Thymus (tissue), 11 donors: Measurements from ENCODE around the gene ACLY. TPM values are rescaled to one million over a fixed set of nuclear protein-coding genes. Genes with fewer than 3 reads are reported as not detected.

Source experiments
- DNase-seq, 9 donors: peaks; one replicate each; pipeline ENCODE4 v3.0.0-alpha.2; 2013; ENCODE audit warnings: low spot score in 9 of 9, low read depth in 6 of 9, missing footprints in 1 of 9
- H3K27ac ChIP-seq, 2 donors: one replicate each; pipeline ENCODE4 v1.5.1; 2013; ENCODE audit warnings: control low read depth in 1 of 2, low read depth in 1 of 2, low read length in 1 of 2, mild to moderate bottlenecking in 1 of 2, moderate library complexity in 1 of 2
- H3K27me3 ChIP-seq, 2 donors: one replicate each; pipeline ENCODE4 v1.5.1; 2013; ENCODE audit warnings: low read length in 1 of 2; ENCODE audit not compliant: control insufficient read depth in 2 of 2, insufficient read depth in 1 of 2
- H3K36me3 ChIP-seq, 2 donors: one replicate each; pipeline ENCODE4 v1.5.1; 2013; ENCODE audit warnings: low read length in 1 of 2, mild to moderate bottlenecking in 1 of 2, moderate library complexity in 1 of 2; ENCODE audit not compliant: control insufficient read depth in 2 of 2, insufficient read depth in 2 of 2
- H3K4me1 ChIP-seq, 2 donors: one replicate each; pipeline ENCODE4 v1.5.1; 2013; ENCODE audit warnings: low read length in 2 of 2; ENCODE audit not compliant: control insufficient read depth in 2 of 2, insufficient read depth in 2 of 2
- H3K4me3 ChIP-seq, 2 donors: one replicate each; pipeline ENCODE4 v1.5.1; 2013; ENCODE audit warnings: low read length in 2 of 2, control low read depth in 1 of 2, mild to moderate bottlenecking in 1 of 2
- H3K9me3 ChIP-seq, 2 donors: one replicate each; pipeline ENCODE4 v1.5.1; 2013; ENCODE audit warnings: low read length in 1 of 2, mild to moderate bottlenecking in 1 of 2; ENCODE audit not compliant: control insufficient read depth in 2 of 2, insufficient read depth in 1 of 2
- WGBS: extraction: QIAGEN DNeasy Blood & Tissue Kit; methylation state at CpG from one replicate; pipeline ENCODE4 v1.1.7; 2013; 5-methylcytosine and 5-hydroxymethylcytosine counted together
- polyA plus RNA-seq: library from polyadenylated mRNA; stranded (reverse); fragments of 200-250 nt; gene quantifications from one replicate; pipeline ENCODE4 v1.2.3, GENCODE V29; 2013
- total RNA-seq: library from RNA; stranded (reverse); fragments of 120-200 nt; gene quantifications from one replicate; pipeline ENCODE4 v1.2.4, GENCODE V29; 2013
- donor health status: healthy.

Gene ACLY
- total and polyA plus RNA-seq, 2 donors: 26.6 to 42.7 TPM

DNA sequence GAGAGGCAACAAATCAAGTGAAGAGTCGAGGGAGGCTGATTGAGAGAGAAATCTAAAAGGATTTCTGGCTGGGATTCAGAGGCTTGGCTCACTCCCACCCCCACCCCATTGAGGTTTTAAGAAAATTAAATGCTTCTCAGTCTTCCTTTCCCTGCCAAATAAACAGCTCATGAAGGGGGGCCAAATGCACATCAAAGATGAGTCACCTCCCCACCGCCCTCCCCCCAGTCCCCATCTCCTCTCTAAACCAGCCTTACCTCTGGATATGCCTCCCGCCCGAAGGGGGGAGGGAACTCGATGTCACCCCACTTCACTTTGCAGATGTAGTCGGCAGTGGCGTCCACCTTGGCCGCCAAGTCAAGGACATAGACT, 11.6 kb downstream of the ACLY start:
- WGBS: 96% methylated on average over 8 of the region's 8 CpGs
- Histone ChIP-seq H3K4me1 (no peaks in the 10 kb centered on the region), H3K27me3 (no peaks in the 10 kb centered on the region), H3K9me3 (no peaks in the 10 kb centered on the region), H3K4me3 (no peak overlapping the region), H3K27ac (no peak overlapping the region), H3K36me3 (peaks cover 85% of the 10 kb centered on the region in 2 donors)
- DNase-seq: no peak

GRCh38 chr17:41906465-41907184, 12.1 kb downstream of the ACLY start:
- Histone ChIP-seq H3K27me3 (no peaks in the 10 kb centered on the region), H3K4me3 (no peak overlapping the region), H3K36me3 (peaks cover 85 to 87% of the 10 kb centered on the region in 2 donors), H3K9me3 (no peaks in the 10 kb centered on the region), H3K4me1 (no peaks in the 10 kb centered on the region), H3K27ac (no peak overlapping the region)
- 96% methylated on average over 15 of the region's 15 CpGs for WGBS
- no peak for DNase-seq

- 98% methylated on average over 4 of the region's 4 CpGs for WGBS
- Histone ChIP-seq H3K27me3 (no peaks in the 10 kb centered on the region), H3K27ac (no peak overlapping the region), H3K36me3 (peaks cover 83 to 85% of the 10 kb centered on the region in 2 donors), H3K4me3 (no peak overlapping the region), H3K9me3 (no peaks in the 10 kb centered on the region), H3K4me1 (no peaks in the 10 kb centered on the region)
- no peak for DNase-seq
Observed at GRCh38 chr17:41905172-41905571, 13.6 kb downstream of the ACLY start.

DNA sequence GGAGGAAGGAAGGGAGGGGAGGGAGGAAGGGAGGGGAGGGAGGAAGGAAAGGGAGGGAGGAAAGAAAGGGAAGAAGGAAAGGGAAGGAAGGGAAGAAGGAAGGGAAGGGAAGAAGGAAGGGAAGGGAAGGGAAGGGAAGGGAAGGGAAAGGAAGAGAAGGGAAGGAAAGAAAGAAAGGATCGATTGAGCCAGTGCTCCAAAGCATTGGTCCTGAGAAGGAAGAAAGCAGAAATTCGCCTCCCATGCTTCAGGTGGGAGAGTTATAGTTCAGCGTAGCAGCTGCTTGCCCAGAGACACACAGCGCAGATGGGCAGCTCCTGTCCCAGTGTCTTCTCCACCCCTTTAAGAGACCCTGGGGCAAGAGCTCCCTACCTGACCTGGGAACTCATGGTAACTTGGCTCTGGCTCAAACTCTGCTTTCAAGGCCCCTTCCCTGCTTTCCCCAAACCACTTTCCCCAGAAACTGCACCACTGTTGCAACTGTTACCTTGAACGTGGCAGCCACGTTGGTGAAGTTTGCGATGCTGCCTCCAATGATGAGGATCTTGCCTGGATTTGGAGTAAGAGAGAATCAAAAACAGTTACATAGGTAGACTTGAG, 14.4 kb downstream of the ACLY start:
- H3K36me3 ChIP-seq: peaks cover 78 to 85% of the 10 kb centered on the region in 2 donors
- WGBS: 98% methylated on average over 7 of the region's 7 CpGs
- DNase-seq: no peak
- H3K27ac ChIP-seq: no peak overlapping the region
- H3K27me3 ChIP-seq: no peaks in the 10 kb centered on the region
- H3K9me3 ChIP-seq: no peaks in the 10 kb centered on the region
- no peaks in the 10 kb centered on the region for H3K4me1 ChIP-seq
- H3K4me3 ChIP-seq: no peak overlapping the region

DNA sequence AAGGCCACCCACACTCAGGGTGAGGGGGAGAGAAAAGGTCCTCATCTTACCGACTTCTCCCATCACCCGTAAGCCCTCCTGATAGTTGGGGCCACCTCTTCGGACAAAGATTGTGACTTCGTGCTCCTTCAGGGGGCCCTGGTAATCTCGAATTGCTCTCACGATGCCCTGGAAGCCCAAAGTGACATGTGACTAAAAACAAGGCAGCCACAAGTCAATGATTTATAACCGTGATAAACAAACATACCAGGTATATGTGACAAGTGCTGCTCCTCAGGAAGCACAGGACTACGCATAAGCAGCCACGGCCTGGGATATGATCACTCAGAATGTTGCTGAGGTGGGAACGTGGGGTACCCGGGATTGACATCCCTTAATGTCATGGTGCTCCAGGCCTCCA, 17.1 kb downstream of the ACLY start:
- DNase-seq: no peak
- H3K27ac ChIP-seq: no peak overlapping the region

GRCh38 chr17:41896726-41897125, 22.0 kb downstream of the ACLY start:
- DNase-seq: no peak
- Histone ChIP-seq H3K9me3 (no peaks in the 10 kb centered on the region), H3K27ac (no peak overlapping the region), H3K4me3 (no peak overlapping the region), H3K4me1 (no peaks in the 10 kb centered on the region), H3K27me3 (no peaks in the 10 kb centered on the region), H3K36me3 (peaks cover 81 to 90% of the 10 kb centered on the region in 2 donors)
- 98% methylated on average over 6 of the region's 6 CpGs for WGBS

More for the DNA sequence above, 17.1 kb downstream of the ACLY start:
- 89% methylated on average over 11 of the region's 11 CpGs for WGBS
- H3K4me1 ChIP-seq: no peaks in the 10 kb centered on the region
- peaks cover 80 to 84% of the 10 kb centered on the region in 2 donors for H3K36me3 ChIP-seq
- H3K27me3 ChIP-seq: no peaks in the 10 kb centered on the region
- no peak overlapping the region for H3K4me3 ChIP-seq
- H3K9me3 ChIP-seq: no peaks in the 10 kb centered on the region

DNA sequence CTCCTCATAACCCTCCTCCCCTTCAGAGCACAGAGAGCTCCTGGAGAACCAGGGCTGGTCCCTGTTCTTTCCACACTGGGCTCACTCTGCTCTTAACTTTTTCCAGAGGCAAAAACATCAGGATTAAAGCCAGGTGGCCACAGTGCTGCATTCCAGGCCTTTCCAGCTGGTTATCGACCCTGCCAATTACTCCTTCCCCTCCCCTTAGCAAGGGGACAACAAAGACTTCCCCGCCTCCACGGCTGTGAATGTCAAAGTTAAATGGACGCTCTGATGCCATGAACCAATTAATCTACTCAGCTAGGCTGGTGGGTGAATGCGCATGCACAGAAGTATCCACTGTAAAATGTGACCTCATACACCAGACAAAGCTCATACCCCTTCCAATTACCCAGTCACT, 23.1 kb downstream of the ACLY start:
- Histone ChIP-seq H3K27me3 (no peaks in the 10 kb centered on the region), H3K27ac (no peak overlapping the region), H3K9me3 (no peaks in the 10 kb centered on the region), H3K4me1 (no peaks in the 10 kb centered on the region), H3K36me3 (peaks cover 79 to 90% of the 10 kb centered on the region in 2 donors), H3K4me3 (no peak overlapping the region)
- WGBS: 96% methylated on average over 5 of the region's 5 CpGs
- DNase-seq: no peak

DNA sequence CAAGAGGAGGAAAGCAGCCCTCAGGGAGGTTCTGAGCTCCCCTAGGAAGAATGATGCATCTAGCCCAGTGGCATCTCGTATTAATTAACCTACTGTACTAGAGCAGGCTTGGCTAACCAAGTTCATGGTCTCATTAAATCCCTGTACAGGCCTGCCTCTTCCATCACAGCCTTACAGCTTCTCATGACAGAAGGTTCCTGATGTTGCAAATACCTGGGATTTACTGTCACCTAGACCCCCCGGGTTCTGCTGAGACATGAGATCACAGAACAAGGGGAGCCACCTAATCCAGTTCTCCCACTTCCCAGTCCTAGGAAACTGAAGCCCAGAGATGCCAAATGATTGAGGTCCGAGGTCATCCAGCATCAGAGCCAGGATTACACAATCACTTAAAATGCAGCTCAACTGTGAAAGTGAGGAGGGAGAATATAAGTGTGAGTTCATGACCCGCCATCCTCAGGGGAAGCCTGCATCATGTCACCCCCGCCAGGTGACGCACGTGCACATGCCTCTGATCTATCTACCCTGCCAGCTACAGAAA, 23.9 kb downstream of the ACLY start:
- WGBS: 80% methylated on average over 7 of the region's 7 CpGs
- DNase-seq: no peak
- no peaks in the 10 kb centered on the region for H3K27me3 ChIP-seq
- no peaks in the 10 kb centered on the region for H3K4me1 ChIP-seq
- H3K36me3 ChIP-seq: peaks cover 78 to 87% of the 10 kb centered on the region in 2 donors
- H3K4me3 ChIP-seq: no peak overlapping the region
- H3K9me3 ChIP-seq: no peaks in the 10 kb centered on the region
- no peak overlapping the region for H3K27ac ChIP-seq

- H3K4me1 ChIP-seq: no peaks in the 10 kb centered on the region
Observed at GRCh38 chr17:41893384-41893783, 25.4 kb downstream of the ACLY start.

More at GRCh38 chr17:41893384-41893783, 25.4 kb downstream of the ACLY start:
- Histone ChIP-seq H3K36me3 (peaks cover 80 to 88% of the 10 kb centered on the region in 2 donors), H3K27ac (no peak overlapping the region), H3K4me3 (no peak overlapping the region), H3K27me3 (no peaks in the 10 kb centered on the region), H3K9me3 (no peaks in the 10 kb centered on the region)
- DNase-seq: no peak
- WGBS: 99% methylated on average over 3 of the region's 3 CpGs
